Stimulated activated naive CD8-positive, alpha-beta T cell treated with anti-CD3 and anti-CD28 coated beads, Interleukin-15, Interleukin-2, amounts not matched to agents 100 ng/mL and 50 ng/mL, for 24 hours (primary cell): ENCODE measurements around the gene FBF1.
A peak's percentile ranks its signal among the peaks of the same experiment; 100 is the strongest.
"Not testable (repeated sequence)": the region's sequence is repeated elsewhere in the genome, so short reads cannot be mapped to it uniquely, and the experiment has no call there.

Source experiments
- H3K27ac Mint-ChIP-seq: one replicate; pipeline ENCODE4 v1.8.0; 2021; ENCODE audit warnings: mild to moderate bottlenecking, mixed read lengths
- H3K27me3 Mint-ChIP-seq: one replicate; pipeline ENCODE4 v1.8.0; 2021; ENCODE audit warnings: mixed read lengths
- H3K36me3 Mint-ChIP-seq: one replicate; pipeline ENCODE4 v1.8.0; 2021; ENCODE audit warnings: low read depth, mixed read lengths
- H3K4me1 Mint-ChIP-seq: one replicate; pipeline ENCODE4 v1.8.0; 2021; ENCODE audit warnings: low read depth, mixed read lengths
- H3K4me3 Mint-ChIP-seq: one replicate; pipeline ENCODE4 v1.8.0; 2021; ENCODE audit warnings: mild to moderate bottlenecking, mixed read lengths
- H3K9me3 Mint-ChIP-seq: one replicate; pipeline ENCODE4 v1.8.0; 2021; ENCODE audit warnings: mixed read lengths

FBF1 gene, protein sequence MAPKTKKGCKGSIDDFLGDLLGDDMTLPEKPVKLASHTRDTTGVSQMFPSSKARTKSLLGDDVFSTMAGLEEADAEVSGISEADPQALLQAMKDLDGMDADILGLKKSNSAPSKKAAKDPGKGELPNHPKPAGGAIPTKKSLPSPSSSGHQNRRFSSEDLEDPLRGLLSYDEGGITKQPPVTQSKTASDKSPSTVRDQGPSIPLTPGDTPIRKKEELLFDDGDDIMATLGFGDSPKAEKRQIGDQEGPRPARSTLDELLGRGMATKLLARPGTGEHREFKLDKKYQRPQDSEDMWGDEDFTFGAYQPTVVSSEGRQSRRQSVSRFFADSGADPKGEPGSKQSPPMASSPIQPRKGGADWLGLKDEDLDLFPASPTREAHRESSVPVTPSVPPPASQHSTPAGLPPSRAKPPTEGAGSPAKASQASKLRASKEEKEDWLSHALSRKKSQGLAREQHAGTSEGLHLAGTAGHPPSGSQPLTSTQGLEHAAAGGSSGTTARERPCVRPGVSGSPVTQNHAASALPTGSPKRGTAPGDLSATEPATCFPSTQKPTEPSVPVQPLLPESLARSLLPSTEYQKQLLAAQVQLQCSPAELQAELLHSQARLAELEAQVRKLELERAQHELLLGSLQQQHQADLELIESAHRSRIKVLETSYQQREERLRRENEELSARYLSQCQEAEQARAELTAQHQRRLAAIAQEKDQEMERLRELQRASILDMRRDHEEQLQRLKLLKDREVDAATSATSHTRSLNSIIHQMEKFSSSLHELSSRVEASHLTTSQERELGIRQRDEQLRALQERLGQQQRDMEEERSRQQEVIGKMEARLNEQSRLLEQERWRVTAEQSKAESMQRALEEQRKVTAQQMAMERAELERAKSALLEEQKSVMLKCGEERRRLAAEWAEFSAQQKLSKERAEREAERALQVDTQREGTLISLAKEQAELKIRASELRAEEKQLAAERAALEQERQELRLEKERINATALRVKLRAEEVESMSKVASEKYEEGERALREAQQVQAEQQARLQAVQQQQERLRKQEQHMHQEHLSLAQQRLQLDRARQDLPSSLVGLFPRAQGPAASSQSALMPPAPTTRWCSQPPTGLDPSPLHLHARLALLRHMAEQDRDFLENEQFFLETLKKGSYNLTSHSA

GRCh38 chr17:75940727-75941441, at the start of gene FBF1:
Gene FBF1 (minus strand): TSS chr17:75941042. CDS start chr17:75938149, 2,893 bp downstream.
- H3K9me3 Mint-ChIP-seq: no peaks in the 10 kb centered on the region
- peaks cover 18% of the 10 kb centered on the region for H3K4me1 Mint-ChIP-seq
- peak within 1 kb of the TSS; percentile 87 for H3K27ac Mint-ChIP-seq
- H3K27me3 Mint-ChIP-seq: no peaks in the 10 kb centered on the region
- no peaks in the 10 kb centered on the region for H3K36me3 Mint-ChIP-seq
- peak within 1 kb of the TSS; percentile 93 for H3K4me3 Mint-ChIP-seq

- peaks cover 4% of the 10 kb centered on the region for H3K36me3 Mint-ChIP-seq
- no peaks in the 10 kb centered on the region for H3K9me3 Mint-ChIP-seq
- H3K4me1 Mint-ChIP-seq: peaks cover 4% of the 10 kb centered on the region
- no peak overlapping the region for H3K4me3 Mint-ChIP-seq
- H3K27ac Mint-ChIP-seq: no peak overlapping the region
- H3K27me3 Mint-ChIP-seq: no peaks in the 10 kb centered on the region
These were observed 46.2 kb upstream of the FBF1 start for GRCh38 chr17:75987041-75987440.

- Mint-ChIP-seq H3K27ac (no peak overlapping the region), H3K27me3 (no peaks in the 10 kb centered on the region), H3K4me3 (no peak overlapping the region), H3K36me3 (no peaks in the 10 kb centered on the region), H3K9me3 (no peaks in the 10 kb centered on the region), H3K4me1 (peaks cover 6% of the 10 kb centered on the region)
These were observed 45.1 kb upstream of the FBF1 start for GRCh38 chr17:75985986-75986385.

GRCh38 chr17:75983501-75984181, 42.8 kb upstream of the FBF1 start:
- no peaks in the 10 kb centered on the region for H3K27me3 Mint-ChIP-seq
- no peak overlapping the region for H3K4me3 Mint-ChIP-seq
- no peaks in the 10 kb centered on the region for H3K36me3 Mint-ChIP-seq
- peaks cover 16% of the 10 kb centered on the region for H3K4me1 Mint-ChIP-seq
- no peaks in the 10 kb centered on the region for H3K9me3 Mint-ChIP-seq
- H3K27ac Mint-ChIP-seq: no peak overlapping the region

- H3K4me3 Mint-ChIP-seq: peak overlapping the region; percentile 96
- peaks cover 5% of the 10 kb centered on the region for H3K36me3 Mint-ChIP-seq
- peaks cover 37% of the 10 kb centered on the region for H3K4me1 Mint-ChIP-seq
- no peaks in the 10 kb centered on the region for H3K27me3 Mint-ChIP-seq
- H3K9me3 Mint-ChIP-seq: no peaks in the 10 kb centered on the region
- peak overlapping the region; percentile 99 for H3K27ac Mint-ChIP-seq
These were observed 40.3 kb upstream of the FBF1 start for GRCh38 chr17:75981019-75981615.

DNA sequence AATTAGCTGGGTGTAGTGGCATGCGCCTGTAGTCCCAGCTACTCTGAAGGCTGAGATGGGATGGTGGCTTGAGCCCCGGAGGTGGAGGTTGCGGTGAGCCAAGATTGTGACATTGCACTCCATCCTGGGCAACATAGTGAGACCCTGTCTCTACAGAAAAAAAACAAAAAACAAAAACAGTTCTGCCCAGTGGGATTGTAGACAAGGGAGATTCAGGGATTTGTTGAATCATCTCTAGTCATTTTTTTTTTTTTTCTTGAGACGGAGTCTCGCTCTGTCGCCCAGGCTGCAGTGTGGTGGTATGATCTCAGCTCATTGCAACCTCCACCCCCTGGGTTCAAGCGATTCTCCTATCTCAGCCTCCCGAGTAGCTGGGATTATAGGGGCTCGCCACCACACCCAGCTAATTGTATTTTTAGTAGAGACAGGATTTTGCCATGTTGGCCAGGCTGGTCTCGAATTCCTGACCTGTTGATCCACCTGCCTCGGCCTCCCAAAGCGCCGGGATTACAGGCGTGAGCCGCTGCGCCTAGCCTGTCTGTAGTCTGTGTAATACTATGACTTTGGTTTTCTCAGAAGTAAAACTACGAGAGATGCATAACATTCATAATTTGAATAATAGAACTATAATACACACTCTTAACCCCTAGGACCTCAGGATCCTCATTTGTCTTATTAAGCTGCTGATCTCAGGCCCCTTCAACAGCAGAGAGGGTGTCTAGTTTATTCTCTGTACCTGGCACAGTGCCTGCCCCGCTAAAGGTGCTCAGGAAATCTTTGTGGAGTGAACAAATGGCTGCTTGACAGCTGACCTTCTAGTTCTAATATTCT, 39.6 kb upstream of the FBF1 start:
- H3K27ac Mint-ChIP-seq: peak overlapping the region; percentile 99
- peak overlapping the region; percentile 96 for H3K4me3 Mint-ChIP-seq
- H3K36me3 Mint-ChIP-seq: peaks cover 5% of the 10 kb centered on the region
- peaks cover 44% of the 10 kb centered on the region for H3K4me1 Mint-ChIP-seq
- no peaks in the 10 kb centered on the region for H3K27me3 Mint-ChIP-seq
- H3K9me3 Mint-ChIP-seq: no peaks in the 10 kb centered on the region

DNA sequence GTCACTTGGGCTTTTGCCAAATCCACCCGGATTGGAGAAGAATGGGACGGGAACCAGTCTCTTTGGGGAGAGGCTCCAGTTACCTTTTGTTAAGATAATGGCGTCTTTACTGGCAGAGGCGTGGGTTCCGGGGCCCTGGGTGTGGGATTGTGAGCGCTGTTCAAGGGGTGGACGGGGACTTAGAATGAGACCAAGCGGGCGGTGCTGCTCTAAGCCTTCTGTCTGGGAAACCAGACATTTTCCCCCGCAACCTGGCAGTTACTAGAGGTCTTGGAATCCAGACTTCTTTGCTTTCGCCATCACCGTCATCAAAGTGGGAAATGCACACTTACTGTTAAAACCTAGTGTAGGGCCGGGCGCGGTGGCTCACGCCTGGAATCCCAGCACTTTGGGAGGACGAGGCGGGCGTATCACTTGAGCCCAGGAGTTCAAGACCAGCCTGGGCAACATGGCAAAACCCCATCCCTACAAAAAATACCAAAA, 38.9 kb upstream of the FBF1 start:
- peaks cover 5% of the 10 kb centered on the region for H3K36me3 Mint-ChIP-seq
- no peaks in the 10 kb centered on the region for H3K9me3 Mint-ChIP-seq
- peak overlapping the region; percentile 96 for H3K4me3 Mint-ChIP-seq
- no peaks in the 10 kb centered on the region for H3K27me3 Mint-ChIP-seq
- peaks cover 44% of the 10 kb centered on the region for H3K4me1 Mint-ChIP-seq
- peak overlapping the region; percentile 99 for H3K27ac Mint-ChIP-seq

DNA sequence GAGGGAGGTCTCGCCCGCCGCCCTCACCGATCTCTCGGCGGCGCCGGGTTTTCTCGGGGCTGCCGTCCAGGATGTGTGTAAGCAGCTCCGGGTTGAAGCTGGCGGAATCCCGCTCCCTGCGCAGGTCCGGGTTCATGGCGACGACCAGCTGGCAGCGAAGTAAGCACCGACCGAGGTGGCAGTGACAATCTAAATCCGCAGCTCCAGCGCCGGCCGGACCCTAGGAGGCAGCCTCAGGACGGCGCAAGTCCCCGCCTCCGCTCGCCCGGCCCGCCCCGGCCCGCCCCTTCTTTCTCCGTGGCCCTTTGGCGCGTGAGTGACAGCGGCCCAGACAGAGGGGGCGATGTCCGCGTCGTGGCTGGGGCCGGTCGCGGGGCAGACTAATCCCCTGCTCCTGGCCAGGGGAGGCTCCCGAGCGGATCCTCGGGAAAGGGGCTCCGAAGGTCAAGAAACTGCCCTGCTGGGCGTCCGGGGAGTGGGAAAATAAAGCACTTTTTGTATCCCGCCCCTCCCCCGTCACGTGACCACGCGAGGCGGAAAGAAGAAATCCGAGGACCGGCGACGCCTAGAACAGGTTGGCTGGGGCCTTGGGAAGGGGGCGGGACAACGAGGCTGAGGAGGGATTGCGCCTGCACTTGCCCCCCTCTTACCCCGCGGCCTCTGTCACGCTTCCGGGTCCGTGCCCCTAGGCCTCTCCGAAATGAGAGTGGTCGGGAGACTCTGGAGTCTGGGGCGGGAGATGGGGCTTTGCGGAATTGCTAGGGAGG, 38.3 kb upstream of the FBF1 start, which contains the start of the genes ACOX1 and TEN1:
Gene ACOX1 (minus strand): TSS at position 229 of the 767 bp plus-strand sequence. CDS start 93 bp downstream, at position 136.
Gene TEN1 (plus strand): TSS at position 303 of the 767 bp plus-strand sequence. CDS start 6,953 bp downstream, outside the sequence.
- Mint-ChIP-seq H3K27me3 (no peaks in the 10 kb centered on the region), H3K27ac (peak within 1 kb of the TSS; percentile 99), H3K36me3 (peaks cover 8% of the 10 kb centered on the region), H3K4me1 (peaks cover 44% of the 10 kb centered on the region), H3K4me3 (peak within 1 kb of the TSS; percentile 96), H3K9me3 (no peaks in the 10 kb centered on the region)

- H3K9me3 Mint-ChIP-seq: no peaks in the 10 kb centered on the region
- H3K4me3 Mint-ChIP-seq: peak overlapping the region; percentile 0
- H3K27ac Mint-ChIP-seq: peak overlapping the region; percentile 9
These were observed 35.5 kb upstream of the FBF1 start for GRCh38 chr17:75976175-75976848.

GRCh38 chr17:75975757-75976174, 34.9 kb upstream of the FBF1 start:
- Mint-ChIP-seq H3K4me3 (no peak overlapping the region), H3K27me3 (no peaks in the 10 kb centered on the region), H3K36me3 (peaks cover 12% of the 10 kb centered on the region), H3K27ac (no peak overlapping the region), H3K9me3 (no peaks in the 10 kb centered on the region), H3K4me1 (peaks cover 36% of the 10 kb centered on the region)

More at GRCh38 chr17:75976175-75976848, 35.5 kb upstream of the FBF1 start:
- peaks cover 41% of the 10 kb centered on the region for H3K4me1 Mint-ChIP-seq
- peaks cover 11% of the 10 kb centered on the region for H3K36me3 Mint-ChIP-seq
- H3K27me3 Mint-ChIP-seq: no peaks in the 10 kb centered on the region

GRCh38 chr17:75975187-75975586, 34.3 kb upstream of the FBF1 start:
- H3K4me3 Mint-ChIP-seq, H3K9me3 Mint-ChIP-seq, H3K27me3 Mint-ChIP-seq, H3K27ac Mint-ChIP-seq: not testable (repeated sequence)
- Mint-ChIP-seq H3K4me1 (peaks cover 30% of the 10 kb centered on the region), H3K36me3 (peaks cover 16% of the 10 kb centered on the region)
